GM19395 (cell line): Measurements from ENCODE around the gene FBXW10.
"Not testable (repeated sequence)": the region's sequence is repeated elsewhere in the genome, so short reads cannot be mapped to it uniquely, and the experiment has no call there.

Experiments
- ATAC-seq: cut with Tn5 transposase; IDR thresholded peaks from one replicate; pipeline ENCODE4 v1.9.1; 2021; ENCODE audit warnings: mild to moderate bottlenecking, moderate library complexity; ENCODE audit not compliant: unreplicated experiment

The FBXW10 gene

GRCh38 chr17:18753829-18754409 is 10.1 kb downstream of the FBXW10 start:
- ATAC-seq = not testable (repeated sequence)

DNA sequence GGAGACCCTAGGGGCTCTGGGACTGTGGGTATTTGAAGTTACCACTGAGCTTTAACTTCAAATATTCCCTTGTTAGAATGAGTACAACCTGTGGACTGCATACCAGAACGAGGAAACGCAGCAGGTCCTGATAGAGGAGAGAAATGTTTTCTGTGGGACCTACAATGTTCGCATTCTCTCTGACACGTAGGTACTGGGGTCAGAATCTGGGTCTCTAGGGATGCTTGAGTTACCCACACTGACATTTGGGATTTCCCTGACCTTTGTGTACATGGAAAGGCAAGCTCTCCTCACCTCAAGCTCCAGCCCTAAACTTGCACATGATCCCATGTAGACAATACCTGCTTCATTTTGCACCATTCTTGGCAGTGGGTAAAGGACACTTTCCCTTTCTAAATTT is 12.1 kb downstream of the FBXW10 start:
- ATAC-seq = not testable (repeated sequence)

DNA sequence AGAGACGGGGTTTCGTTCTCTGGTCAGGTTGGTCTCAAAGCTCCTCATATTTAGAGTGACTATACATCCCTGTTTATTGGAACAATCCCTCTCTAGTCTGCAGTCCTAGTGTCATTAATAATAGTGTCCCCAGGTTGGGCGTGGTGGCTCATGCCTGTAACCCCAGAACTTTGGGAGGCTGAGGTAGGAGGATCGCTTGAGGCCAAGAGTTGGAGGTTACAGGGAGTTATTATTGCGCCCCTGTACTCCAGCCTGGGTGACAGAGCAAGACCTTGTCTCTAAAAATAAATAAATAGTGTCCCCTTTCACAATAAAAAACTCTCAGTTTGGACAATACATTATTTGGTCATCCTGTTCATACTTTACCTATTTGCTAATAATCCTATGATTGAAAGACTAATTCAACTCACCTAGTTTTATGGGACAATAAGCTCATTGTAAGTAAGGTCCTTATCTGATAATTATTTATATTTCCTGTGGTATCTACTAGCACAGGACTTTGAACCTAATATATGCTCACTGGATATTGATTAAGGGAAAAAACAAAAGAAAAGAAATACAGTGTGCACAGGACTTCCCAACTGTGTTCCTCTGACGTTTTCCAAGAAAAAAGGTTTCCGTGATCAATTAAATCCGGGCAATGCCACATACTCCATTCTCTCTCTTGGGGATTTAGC is 13.7 kb downstream of the FBXW10 start:
- not testable (repeated sequence) for ATAC-seq

- not testable (repeated sequence) for ATAC-seq
These were observed 14.5 kb downstream of the FBXW10 start for GRCh38 chr17:18758344-18758743.

- ATAC-seq = not testable (repeated sequence)
These were observed 16.4 kb downstream of the FBXW10 start for GRCh38 chr17:18760221-18760620.

DNA sequence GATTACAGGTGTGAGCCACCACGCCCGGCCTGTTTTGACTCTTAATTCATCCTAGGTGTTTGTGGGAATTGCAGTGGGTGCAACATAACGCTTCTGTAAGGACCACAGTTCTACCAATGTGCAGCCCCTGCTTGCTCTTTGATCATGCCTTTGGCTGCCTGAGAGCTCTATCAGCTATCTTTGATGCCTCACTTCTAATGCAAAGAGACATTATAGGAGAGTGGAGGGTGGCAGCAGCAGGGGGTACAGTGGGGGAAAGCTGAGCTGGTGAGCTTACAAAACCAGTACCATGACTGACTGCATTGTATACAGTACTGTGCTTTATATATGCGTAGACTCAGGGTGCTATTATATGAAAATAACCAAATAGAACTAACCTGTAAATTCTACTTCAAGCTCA is 26.7 kb downstream of the FBXW10 start:
- ATAC-seq = not testable (repeated sequence)

GRCh38 chr17:18771066-18771465 is 27.2 kb downstream of the FBXW10 start:
- not testable (repeated sequence) for ATAC-seq

DNA sequence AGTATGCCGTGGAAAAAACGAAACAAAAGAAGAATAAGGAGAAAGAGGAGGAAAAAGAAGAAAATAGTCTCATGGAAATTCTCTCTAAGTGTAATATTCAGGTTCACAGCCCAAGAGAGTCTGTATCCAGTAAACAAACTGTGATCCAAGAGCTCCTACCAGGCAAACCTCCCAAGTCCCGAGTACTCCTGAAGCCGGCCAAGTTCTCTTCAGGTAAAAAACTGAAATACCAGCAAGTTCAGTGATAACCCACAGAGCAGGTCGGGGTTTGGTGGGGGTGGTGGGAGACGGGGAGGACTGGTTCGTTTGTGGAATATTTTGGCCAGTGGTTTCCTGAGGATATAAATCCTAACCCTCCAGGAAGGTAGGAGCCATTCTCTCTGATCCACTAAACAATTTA is 28.6 kb downstream of the FBXW10 start:
- no peak for ATAC-seq

- peak; percentile 97 for ATAC-seq
These were observed 37.3 kb downstream of the FBXW10 start, which contains the start of gene TVP23B for GRCh38 chr17:18780991-18781718. Gene TVP23B, plus strand, starts transcription at chr17:18781183. Its CDS starts 111 bp downstream, at chr17:18781294.

DNA sequence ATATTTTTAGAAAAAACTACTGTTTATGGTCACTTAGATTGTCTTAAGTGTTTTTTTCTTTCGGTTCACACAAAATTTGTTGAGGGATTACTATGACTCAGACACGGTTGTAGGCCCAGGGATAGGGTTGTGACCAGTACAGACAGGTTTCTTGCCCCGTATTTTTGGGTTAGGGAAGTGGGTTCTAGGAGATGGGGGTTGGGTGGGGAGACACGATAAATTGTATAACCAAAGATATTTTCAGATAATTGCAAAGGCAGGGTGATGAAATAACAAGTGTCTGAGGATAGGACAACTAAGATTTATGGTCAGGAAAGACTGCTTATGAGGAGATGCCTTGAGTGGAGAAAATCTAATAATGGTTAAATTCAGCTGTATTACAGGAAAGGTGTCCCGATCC is 38.0 kb downstream of the FBXW10 start:
- not testable (repeated sequence) for ATAC-seq

DNA sequence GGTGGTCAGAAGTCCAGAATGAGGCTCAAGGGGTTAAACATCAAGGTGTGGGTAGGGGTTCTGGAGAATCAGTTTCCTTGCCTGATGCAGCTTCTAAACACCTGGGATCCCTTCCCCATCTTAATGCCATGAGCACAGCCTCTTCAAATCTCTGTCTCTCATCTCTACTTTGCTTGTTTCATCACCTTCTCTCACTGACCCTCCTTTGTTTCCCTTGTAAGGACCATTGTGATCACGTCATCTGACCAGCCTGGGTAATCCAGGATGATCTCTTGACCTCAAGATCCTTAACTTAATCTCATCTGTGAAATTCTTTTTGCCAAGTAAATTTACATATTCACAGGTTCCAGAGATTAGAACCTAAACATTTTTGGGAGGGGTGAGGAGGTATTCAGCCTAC is 42.1 kb downstream of the FBXW10 start:
- ATAC-seq = not testable (repeated sequence)

DNA sequence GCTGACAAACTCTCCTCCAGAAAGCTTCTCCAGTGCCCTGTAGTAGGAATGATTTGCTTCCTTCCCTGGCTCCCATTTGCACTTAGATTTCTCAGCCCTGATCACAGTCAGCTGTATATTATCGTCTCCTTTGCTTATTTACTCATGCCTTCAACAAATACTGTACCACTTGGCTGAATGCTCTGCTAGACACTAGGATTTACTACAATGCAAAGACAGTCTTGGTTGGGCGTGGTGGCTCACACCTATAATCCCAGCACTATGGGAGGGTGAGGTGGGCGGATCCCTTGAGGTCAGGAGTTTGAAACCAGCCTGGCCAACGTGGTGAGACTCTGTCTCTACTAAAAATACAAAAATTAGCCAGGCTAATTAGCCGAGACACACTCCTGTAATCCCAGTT is 43.0 kb downstream of the FBXW10 start:
- not testable (repeated sequence) for ATAC-seq

DNA sequence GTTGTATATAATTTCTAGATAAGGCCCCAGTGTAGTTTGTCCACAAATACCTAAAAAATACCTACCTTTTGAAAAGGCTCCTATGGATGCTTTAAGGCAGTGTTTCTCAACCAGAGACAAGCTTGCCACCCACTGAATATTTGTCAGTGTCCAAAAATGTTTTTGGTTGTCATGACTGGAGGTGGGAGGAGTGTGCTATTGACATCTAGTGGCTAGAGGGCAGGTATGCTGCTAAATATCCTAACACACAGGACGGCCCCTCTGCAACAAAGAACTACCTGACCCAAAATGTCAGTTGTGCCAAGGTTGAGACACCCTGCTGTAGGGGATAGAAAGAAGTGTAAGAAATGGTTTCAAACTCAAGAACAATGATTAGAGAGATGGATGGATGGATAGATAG is 47.5 kb downstream of the FBXW10 start:
- ATAC-seq = not testable (repeated sequence)

DNA sequence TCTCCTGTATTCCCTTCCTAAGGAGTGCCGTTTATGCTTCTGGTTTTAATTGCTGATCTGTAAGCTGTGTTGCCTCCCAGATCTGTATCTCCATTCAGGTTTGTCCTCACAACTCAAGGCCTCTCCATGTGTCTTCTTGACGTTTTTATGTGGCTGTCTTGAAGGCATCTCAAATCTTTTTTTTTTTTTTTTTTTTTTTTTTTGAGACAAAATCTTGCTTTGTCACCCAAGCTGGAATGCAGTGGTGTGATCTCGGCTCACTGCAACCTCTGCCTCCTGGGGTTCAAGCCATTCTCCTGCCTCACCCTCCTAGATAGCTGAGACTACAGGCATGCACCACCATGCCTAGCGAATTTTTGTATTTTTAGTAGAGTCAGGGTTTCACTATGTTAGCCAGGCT is 51.0 kb downstream of the FBXW10 start:
- ATAC-seq = not testable (repeated sequence)

- ATAC-seq = not testable (repeated sequence)
These were observed 53.0 kb downstream of the FBXW10 start for GRCh38 chr17:18796887-18797286.

- not testable (repeated sequence) for ATAC-seq
These were observed 59.8 kb downstream of the FBXW10 start for GRCh38 chr17:18803458-18804245.

- not testable (repeated sequence) for ATAC-seq
These were observed 72.1 kb downstream of the FBXW10 start for GRCh38 chr17:18815924-18816323.

- not testable (repeated sequence) for ATAC-seq
These were observed 72.9 kb downstream of the FBXW10 start for GRCh38 chr17:18816489-18817371.

- ATAC-seq = not testable (repeated sequence)
These were observed 77.6 kb downstream of the FBXW10 start for GRCh38 chr17:18821430-18821829.

DNA sequence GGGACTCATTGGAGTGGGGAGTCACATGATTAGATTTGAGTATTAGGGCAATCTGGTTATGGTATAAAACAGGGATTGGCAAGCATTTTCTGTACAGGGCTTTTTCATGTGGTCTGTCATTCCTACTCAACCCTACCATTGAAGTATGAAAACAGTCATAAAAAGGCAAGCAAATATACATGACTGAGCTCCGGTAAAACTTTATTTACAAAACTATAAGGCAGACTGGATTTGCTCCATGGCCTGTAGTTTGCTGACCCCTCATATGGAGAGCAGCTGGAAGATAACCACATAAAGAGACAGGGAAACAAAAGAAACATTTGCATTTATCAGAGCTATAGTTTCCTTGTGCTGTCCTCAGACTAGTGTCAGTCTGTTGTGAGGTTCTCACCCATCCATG is 83.8 kb downstream of the FBXW10 start:
- ATAC-seq = not testable (repeated sequence)
